ENCODE data around the gene PADI4. TPM values are rescaled to one million over a fixed set of nuclear protein-coding genes. Genes with fewer than 3 reads are reported as not detected.

The PADI4 gene
- total RNA-seq, 1 donor = 8.2 TPM

DNA sequence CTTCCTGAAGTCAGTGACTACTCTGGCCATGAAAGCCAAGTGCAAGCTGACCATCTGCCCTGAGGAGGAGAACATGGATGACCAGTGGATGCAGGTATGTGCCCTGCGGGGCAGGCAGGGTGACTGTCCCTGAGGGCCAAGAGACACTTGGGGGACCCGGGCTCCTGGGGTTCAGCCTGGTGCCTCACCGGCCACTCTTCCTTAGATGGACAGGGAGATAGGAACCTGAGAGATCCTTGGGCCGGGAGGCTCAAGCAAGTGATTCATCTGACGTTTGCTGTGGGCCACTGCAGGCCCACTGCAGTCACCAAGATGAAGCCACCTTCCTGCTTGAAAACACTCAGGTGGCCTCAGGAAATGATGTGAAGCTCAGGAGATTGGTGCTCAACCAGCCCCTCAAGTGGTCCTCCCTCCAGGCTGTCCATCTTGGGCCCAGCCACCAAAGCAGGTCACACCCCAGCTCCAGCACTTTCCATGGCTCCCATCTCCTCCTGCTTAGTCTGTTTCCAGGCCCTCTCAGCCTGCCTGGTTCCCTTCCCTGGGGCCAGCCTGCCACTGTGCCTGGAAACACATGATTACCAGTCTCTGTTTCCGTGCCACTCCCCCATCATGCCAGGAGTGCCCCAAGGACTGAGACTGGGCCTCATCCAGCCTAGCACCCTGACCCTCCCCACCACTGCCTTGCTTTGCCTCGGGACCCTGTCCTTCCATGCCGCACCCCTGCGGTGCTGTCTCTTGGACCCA is 38.2 kb downstream of the PADI4 start:
- Histone ChIP-seq H3K27me3 (ENCODE audit: insufficient read depth, low read length) (no peaks in the 10 kb centered on the region), H3K4me1 (ENCODE audit: insufficient read depth, low read length) (no peaks in the 10 kb centered on the region), H3K4me3 (ENCODE audit: low read length) (no peak overlapping the region), H3K9me3 (ENCODE audit: low read depth, low read length) (no peaks in the 10 kb centered on the region)

DNA sequence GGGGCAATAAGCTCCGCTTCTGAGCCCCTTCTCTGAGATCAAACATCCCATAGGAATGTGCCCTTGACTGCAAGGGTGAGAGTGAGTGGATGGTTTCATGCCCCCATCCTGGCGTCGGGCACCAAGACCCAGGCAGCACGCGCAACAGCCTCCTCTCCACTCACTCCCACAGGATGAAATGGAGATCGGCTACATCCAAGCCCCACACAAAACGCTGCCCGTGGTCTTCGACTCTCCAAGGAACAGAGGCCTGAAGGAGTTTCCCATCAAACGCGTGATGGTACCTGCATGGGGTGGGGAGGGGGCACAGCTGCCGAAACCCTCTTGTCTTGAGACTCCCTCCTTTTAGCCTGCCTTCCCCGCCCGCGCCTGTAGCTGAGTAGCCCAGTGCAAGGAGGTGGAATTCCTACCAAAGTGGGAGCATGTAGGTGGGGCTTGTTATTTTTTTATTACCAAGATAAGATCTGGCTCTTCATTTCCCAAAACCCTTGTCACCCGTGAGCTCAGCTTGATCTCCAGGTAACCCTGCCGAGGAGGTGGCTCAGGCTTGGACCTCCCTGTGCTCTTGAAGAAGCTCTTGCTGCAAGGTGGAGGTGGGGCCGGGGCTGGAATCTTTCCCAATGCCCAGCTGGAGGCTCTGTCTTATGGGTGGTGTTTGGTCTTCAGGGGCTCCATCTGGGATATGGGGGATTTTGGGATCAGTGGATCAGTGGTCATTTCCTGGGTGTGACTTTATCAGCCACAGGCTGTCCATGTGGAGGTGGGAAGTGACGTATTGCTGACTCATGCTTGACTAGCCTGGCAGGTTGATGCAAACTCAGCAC is 40.0 kb downstream of the PADI4 start:
- Histone ChIP-seq H3K27me3 (ENCODE audit: insufficient read depth, low read length) (no peaks in the 10 kb centered on the region), H3K4me1 (ENCODE audit: insufficient read depth, low read length) (no peaks in the 10 kb centered on the region), H3K9me3 (ENCODE audit: low read depth, low read length) (no peaks in the 10 kb centered on the region), H3K4me3 (ENCODE audit: low read length) (no peak overlapping the region)

DNA sequence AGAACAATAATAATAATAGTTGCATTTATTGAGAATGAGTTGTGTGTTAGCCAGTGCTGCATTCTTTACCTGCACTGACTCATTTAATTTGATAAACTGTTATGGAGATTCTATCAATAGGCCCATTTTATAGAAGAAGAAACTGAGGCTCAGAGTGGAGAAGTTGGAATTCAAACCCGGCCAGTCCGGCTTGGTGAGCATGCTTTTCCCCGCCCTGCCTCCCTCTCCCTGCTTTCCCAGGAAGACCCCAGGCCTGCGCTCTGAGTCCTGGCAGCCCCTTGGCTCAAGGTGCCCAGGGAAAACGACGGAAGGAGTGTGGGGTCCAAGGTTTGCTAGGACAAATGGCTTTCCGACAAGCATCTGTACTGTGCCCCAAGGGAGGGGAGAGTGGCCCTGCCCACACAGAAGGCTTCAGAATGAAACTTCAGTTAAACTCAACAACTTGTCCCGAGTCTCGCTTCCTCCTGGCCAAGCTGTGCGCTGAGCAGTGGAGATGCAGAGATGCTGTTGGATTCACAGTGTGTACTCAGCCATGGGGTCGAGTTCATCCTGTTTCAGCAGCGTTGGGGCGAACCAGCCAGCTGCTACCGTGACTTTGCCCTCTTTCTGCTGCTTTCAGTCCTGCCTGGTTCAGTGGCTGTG is 40.7 kb downstream of the PADI4 start:
- Histone ChIP-seq H3K9me3 (ENCODE audit: low read depth, low read length) (no peaks in the 10 kb centered on the region), H3K4me1 (ENCODE audit: insufficient read depth, low read length) (no peaks in the 10 kb centered on the region), H3K27me3 (ENCODE audit: insufficient read depth, low read length) (no peaks in the 10 kb centered on the region), H3K4me3 (ENCODE audit: low read length) (no peak overlapping the region)

DNA sequence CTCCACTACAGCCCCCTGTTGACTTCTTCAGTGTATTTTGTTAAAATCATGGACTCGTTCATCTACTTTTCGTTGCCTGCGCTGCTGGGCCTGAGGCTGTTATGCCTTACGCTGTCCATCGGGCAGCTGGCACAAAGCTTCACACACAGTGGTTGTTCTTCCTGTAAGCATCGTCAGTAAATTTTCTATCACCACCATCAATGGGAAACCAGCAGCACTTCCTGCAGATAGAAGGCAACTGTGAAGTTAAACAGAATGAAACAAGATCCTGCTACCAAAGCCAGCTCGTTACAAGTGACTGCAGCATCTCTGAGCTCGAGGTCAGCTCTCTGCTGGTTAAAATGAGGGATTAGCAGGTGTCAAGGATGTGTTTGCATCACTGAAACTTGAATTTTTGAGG is 42.1 kb downstream of the PADI4 start:
- Histone ChIP-seq H3K27me3 (ENCODE audit: insufficient read depth, low read length) (no peaks in the 10 kb centered on the region), H3K9me3 (ENCODE audit: low read depth, low read length) (no peaks in the 10 kb centered on the region), H3K4me1 (ENCODE audit: insufficient read depth, low read length) (no peaks in the 10 kb centered on the region), H3K4me3 (ENCODE audit: low read length) (no peak overlapping the region)

DNA sequence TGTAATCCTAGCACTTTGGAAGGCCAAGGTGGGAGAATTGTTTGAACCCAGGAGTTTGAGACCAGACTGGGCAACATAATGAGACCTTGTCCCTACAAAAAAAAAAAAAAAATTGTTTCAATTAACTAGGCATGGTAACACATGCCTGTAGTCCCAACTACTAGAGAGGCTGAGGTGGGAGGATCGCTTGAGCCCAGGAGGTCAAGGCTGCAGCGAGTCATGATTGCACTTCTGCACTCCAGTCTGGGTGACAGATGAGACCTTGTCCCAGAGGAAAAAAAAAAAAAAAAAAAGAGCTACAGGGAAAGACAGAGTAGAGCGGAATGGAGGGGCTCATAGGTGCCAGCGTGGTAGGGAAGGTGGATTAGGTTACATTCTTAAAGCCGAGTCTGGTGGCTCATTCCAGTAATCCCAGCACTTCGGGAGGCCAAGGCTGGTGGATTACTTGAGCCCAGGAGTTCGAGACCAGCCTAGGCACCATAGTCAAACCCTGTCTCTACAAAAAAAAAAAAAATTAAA is 43.0 kb downstream of the PADI4 start:
- Histone ChIP-seq H3K27me3 (ENCODE audit: insufficient read depth, low read length) (no peaks in the 10 kb centered on the region), H3K9me3 (ENCODE audit: low read depth, low read length) (no peaks in the 10 kb centered on the region), H3K4me1 (ENCODE audit: insufficient read depth, low read length) (peaks cover 6% of the 10 kb centered on the region), H3K4me3 (ENCODE audit: low read length) (no peak overlapping the region)

DNA sequence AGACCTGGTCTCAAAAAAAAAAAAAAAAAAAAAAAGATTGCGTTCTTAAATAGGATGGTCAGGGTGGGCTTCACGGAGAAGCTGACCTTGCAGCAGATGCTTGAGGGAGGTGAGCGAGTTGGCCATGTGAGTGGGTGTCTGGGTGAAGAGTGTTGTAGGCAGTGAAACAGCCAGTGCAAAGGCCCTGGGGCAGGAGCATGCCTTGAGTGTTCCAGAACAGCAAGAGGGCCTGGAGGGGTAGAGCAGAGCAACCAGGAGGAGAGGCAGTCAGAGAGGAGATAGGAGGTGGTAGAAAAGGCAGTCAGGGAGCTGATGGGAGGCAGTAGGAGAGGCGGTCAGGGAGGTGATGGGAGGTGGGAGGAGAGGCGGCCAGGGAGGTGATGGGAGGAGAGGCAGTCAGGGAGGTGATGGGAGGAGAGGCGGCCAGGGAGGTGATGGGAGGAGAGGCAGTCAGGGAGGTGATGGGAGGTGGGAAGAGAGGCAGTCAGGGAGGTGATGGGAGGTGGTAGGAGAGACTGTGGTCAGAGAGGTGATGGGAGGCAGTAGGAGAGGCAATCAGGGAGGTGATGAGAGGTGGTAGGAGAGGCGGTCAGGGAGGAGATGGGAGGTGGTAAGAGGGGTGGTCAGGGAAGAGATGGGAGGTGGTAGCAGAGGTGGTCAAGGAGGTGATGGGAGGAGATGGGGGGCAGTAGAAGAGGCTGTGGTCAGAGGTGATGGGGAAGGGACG is 43.8 kb downstream of the PADI4 start:
- Histone ChIP-seq H3K4me1 (ENCODE audit: insufficient read depth, low read length) (peaks cover 9% of the 10 kb centered on the region), H3K9me3 (ENCODE audit: low read depth, low read length) (no peaks in the 10 kb centered on the region), H3K27me3 (ENCODE audit: insufficient read depth, low read length) (no peaks in the 10 kb centered on the region), H3K4me3 (ENCODE audit: low read length) (no peak overlapping the region)

DNA sequence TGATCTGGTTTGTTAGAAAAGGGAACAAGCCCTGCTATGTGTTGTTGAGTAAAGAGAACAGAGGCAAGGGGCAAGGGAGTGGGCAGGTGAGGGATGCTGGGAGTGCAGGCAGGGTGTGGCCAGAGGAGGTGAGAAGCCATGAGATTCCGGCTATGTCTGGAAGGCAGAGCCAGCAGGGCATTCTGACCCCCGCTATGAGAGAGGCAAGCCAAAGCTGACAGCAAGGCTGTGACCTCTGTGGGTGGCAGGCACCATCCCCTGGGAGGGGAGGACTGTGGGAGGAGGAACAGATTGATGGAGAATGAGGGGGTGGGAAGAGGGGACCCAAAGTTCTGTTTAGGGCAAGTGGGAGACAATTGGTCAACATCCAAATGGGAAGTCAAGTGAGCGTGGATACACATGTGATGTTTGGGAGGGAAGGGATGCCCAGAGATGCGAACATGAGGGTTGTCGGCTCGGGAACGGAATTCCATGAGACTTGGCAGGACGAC is 44.5 kb downstream of the PADI4 start:
- H3K9me3 ChIP-seq (ENCODE audit: low read depth, low read length) = no peaks in the 10 kb centered on the region
- peaks cover 10% of the 10 kb centered on the region for H3K4me1 ChIP-seq (ENCODE audit: insufficient read depth, low read length)
- H3K4me3 ChIP-seq (ENCODE audit: low read length) = no peak overlapping the region
- no peaks in the 10 kb centered on the region for H3K27me3 ChIP-seq (ENCODE audit: insufficient read depth, low read length)

DNA sequence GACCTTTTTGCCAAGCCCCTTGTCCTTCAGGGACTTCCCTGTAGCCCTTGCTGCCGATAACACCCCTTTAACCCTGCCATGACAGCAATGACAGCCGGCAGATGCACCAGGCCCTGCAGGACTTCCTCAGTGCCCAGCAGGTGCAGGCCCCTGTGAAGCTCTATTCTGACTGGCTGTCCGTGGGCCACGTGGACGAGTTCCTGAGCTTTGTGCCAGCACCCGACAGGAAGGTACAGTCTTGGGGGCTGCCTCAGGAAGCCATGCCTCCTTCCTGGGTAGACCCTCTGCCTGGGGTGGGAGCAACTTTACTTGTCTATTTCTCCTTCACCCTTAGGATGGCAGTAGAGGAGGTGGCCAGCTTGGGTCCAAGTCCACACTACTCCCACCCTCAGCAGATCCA is 47.9 kb downstream of the PADI4 start:
- Histone ChIP-seq H3K9me3 (ENCODE audit: low read depth, low read length) (no peaks in the 10 kb centered on the region), H3K4me3 (ENCODE audit: low read length) (no peak overlapping the region), H3K27me3 (ENCODE audit: insufficient read depth, low read length) (no peaks in the 10 kb centered on the region), H3K4me1 (ENCODE audit: insufficient read depth, low read length) (peaks cover 10% of the 10 kb centered on the region)

DNA sequence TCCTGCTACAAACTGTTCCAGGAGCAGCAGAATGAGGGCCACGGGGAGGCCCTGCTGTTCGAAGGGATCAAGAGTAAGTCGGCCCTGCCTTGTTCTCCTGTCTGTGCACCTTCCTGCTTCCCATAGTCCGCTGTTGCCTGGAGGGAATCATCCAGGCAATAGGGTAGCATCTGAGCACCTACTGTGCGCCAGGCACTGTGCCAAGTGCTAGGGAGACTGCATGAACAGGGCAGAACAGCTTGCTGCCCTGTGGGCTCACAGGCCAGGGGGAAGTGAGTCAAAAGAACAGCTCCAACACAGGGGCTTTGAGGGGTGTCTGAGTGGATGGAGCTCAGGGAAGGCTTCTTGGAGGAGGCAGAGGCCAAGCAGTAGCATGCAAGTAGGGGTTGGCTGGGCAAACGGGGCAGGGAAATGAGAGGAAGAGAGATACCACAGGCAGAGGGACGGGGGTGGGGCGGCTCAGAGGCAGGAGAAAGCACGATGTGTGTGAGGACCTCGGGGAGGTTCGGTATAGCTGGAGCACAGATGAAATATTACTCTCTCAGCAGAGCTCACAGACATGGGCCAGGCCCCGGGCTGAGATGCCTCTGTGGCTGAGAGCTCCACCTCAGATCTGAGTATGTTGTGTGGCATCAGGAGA is 48.5 kb downstream of the PADI4 start:
- H3K27me3 ChIP-seq (ENCODE audit: insufficient read depth, low read length) = no peaks in the 10 kb centered on the region
- H3K4me1 ChIP-seq (ENCODE audit: insufficient read depth, low read length) = peaks cover 10% of the 10 kb centered on the region
- H3K4me3 ChIP-seq (ENCODE audit: low read length) = no peak overlapping the region
- H3K9me3 ChIP-seq (ENCODE audit: low read depth, low read length) = no peaks in the 10 kb centered on the region

DNA sequence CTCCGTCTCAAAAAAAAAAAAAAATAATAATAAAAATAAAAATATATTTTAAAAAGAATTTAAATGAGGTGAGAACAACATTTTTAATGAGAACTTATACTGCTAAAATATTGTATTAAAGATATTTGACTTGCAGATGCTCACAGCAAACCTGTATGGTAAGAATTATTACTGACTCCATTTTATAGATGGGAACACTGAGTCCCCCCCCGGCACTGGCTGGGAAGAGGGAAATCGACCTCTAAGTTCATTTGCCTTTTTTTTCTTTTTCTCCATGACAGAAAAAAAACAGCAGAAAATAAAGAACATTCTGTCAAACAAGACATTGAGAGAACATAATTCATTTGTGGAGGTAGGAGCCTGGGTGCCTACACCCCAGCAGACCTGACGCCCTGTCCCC is 50.6 kb downstream of the PADI4 start:
- no peak overlapping the region for H3K4me3 ChIP-seq (ENCODE audit: low read length)
- peaks cover 10% of the 10 kb centered on the region for H3K4me1 ChIP-seq (ENCODE audit: insufficient read depth, low read length)
- no peaks in the 10 kb centered on the region for H3K27me3 ChIP-seq (ENCODE audit: insufficient read depth, low read length)
- H3K9me3 ChIP-seq (ENCODE audit: low read depth, low read length) = no peaks in the 10 kb centered on the region

DNA sequence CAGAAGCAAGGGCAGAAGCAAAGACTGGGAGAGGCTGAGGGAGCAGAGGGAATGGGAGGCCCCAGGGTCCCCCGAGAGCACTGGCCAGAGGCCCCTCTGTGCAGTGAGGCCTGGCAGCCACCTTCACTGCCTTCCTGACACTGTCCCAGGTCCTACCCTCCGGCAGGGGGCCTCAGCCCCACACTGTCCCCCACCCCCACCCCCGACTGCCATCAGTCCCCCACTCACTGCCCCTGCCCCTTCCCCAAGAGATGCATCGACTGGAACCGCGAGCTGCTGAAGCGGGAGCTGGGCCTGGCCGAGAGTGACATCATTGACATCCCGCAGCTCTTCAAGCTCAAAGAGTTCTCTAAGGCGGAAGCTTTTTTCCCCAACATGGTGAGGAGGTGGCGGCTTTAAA is 51.0 kb downstream of the PADI4 start:
- Histone ChIP-seq H3K27me3 (ENCODE audit: insufficient read depth, low read length) (no peaks in the 10 kb centered on the region), H3K4me3 (ENCODE audit: low read length) (no peak overlapping the region), H3K4me1 (ENCODE audit: insufficient read depth, low read length) (peaks cover 10% of the 10 kb centered on the region), H3K9me3 (ENCODE audit: low read depth, low read length) (no peaks in the 10 kb centered on the region)

DNA sequence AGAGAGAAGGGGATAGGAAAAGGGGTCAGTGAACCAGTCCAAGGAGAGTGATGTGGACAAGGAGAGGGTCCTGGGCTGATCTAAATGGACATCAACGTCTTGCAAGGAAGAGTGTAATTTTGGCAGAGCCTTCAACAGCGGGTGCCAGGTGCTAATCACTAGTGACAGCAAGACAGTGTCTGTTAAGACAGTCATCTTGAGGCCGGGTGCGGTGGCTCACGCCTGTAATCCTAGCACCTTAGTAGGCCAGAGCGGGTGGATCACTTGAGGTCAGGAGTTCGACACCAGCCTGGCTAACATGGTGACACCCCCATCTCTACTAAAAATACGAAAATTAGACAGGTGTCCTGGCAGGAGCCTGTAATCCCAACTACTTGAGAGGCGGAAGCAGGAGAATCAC is 51.8 kb downstream of the PADI4 start:
- H3K4me3 ChIP-seq (ENCODE audit: low read length) = no peak overlapping the region
- H3K9me3 ChIP-seq (ENCODE audit: low read depth, low read length) = no peaks in the 10 kb centered on the region
- no peaks in the 10 kb centered on the region for H3K27me3 ChIP-seq (ENCODE audit: insufficient read depth, low read length)
- H3K4me1 ChIP-seq (ENCODE audit: insufficient read depth, low read length) = peaks cover 14% of the 10 kb centered on the region

DNA sequence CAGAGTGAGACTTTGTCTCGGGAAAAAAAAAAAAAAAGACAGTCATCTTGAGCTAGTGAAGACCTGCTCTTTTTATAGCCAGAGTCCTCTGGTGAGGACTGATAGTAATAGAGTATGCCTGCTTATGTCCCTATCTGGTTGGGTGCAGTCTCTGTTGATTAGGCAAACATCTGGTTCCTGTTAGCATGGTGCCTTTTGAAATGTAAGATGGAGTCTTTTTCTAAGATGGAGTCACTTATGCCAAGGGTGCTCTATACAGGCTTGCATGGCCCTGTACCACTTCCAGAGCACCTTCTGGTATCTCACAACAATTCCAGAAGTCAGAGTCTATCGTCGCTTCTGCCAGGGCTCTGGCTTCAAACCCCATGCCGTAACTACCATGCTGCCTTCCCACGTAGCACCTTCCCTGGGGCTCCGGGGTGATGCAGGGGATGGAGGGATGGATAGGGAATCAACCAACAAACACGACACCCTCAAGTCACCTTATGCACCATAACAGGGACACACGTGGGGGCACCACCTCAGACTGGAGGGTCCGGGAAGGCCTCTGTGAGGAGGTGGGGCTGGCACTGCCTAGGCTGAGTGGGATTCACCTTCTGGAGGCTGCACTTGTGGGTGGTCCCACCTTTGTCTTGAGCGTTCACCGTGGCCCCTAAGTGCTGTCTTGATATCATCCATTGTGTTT is 52.4 kb downstream of the PADI4 start:
- peaks cover 20% of the 10 kb centered on the region for H3K4me1 ChIP-seq (ENCODE audit: insufficient read depth, low read length)
- H3K9me3 ChIP-seq (ENCODE audit: low read depth, low read length) = no peaks in the 10 kb centered on the region
- no peaks in the 10 kb centered on the region for H3K27me3 ChIP-seq (ENCODE audit: insufficient read depth, low read length)
- no peak overlapping the region for H3K4me3 ChIP-seq (ENCODE audit: low read length)

DNA sequence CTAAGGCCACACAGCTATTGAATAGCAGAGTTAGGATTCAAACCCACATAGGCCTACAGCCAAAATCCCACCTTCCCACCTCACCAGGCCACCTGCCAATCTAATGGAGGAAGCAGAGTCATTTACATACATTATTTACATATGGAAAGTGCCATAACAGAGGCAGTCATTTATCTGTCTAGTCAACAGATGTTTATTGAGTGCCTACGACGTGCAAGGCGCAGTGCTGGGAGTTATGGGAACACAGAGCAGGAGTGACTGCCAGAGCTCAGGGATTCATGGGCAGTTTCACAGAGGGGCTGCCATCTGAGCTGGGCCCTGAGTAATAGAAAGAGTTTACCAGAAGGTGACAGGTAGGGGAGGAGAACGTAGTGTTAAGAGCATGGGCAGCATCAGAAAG is 53.7 kb downstream of the PADI4 start:
- Histone ChIP-seq H3K4me1 (ENCODE audit: insufficient read depth, low read length) (peaks cover 17% of the 10 kb centered on the region), H3K9me3 (ENCODE audit: low read depth, low read length) (no peaks in the 10 kb centered on the region), H3K27me3 (ENCODE audit: insufficient read depth, low read length) (no peaks in the 10 kb centered on the region), H3K4me3 (ENCODE audit: low read length) (no peak overlapping the region)

Data from mononuclear cell (primary cell).